Measurements from ENCODE around the gene MYO19.

The MYO19 gene

GRCh38 chr17:36553459-36553858 is 18.8 kb upstream of the MYO19 start:
- Histone ChIP-seq H4K20me1 (ENCODE audit: insufficient read depth, low read length) (peaks cover 30% of the 10 kb centered on the region), H3K4me1 (ENCODE audit: low read length) (peaks cover 10% of the 10 kb centered on the region), H3K9me3 (replicated peaks; ENCODE audit: insufficient read depth, low read length) (no peaks in the 10 kb centered on the region), H3K36me3 (replicated peaks; ENCODE audit: insufficient read depth, low read length) (peaks cover 14% of the 10 kb centered on the region), H2AFZ (ENCODE audit: low read length) (no peak overlapping the region), H3K4me3 (ENCODE audit: low read length) (no peak overlapping the region), H3K4me2 (ENCODE audit: low read depth, low read length) (no peak overlapping the region), H3K79me2 (ENCODE audit: low read length) (peaks cover 93% of the 10 kb centered on the region), H3K9me2 (replicated peaks; ENCODE audit: insufficient read depth, low read length) (no peaks in the 10 kb centered on the region), H3F3A (ENCODE audit: insufficient read depth, low read length) (peaks cover 2% of the 10 kb centered on the region), H3K9ac (ENCODE audit: low read length) (no peak overlapping the region), H3K27ac (ENCODE audit: low read length) (no peak overlapping the region), H3K27me3 (replicated peaks; ENCODE audit: insufficient read depth, low read length) (no peaks in the 10 kb centered on the region)
- DNase-seq: no peak
- TF ChIP-seq EZH2 (optimal IDR thresholded peaks at IDR 0.05; ENCODE audit: low read depth, low read length) (no peak), EZH2phosphoT487 (IDR thresholded peaks at IDR 0.05; ENCODE audit: low read length) (no peak)
- TF ChIP-seq, protein P1, sequence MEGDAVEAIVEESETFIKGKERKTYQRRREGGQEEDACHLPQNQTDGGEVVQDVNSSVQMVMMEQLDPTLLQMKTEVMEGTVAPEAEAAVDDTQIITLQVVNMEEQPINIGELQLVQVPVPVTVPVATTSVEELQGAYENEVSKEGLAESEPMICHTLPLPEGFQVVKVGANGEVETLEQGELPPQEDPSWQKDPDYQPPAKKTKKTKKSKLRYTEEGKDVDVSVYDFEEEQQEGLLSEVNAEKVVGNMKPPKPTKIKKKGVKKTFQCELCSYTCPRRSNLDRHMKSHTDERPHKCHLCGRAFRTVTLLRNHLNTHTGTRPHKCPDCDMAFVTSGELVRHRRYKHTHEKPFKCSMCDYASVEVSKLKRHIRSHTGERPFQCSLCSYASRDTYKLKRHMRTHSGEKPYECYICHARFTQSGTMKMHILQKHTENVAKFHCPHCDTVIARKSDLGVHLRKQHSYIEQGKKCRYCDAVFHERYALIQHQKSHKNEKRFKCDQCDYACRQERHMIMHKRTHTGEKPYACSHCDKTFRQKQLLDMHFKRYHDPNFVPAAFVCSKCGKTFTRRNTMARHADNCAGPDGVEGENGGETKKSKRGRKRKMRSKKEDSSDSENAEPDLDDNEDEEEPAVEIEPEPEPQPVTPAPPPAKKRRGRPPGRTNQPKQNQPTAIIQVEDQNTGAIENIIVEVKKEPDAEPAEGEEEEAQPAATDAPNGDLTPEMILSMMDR (IDR thresholded peaks at IDR 0.05; ENCODE audit: low read length): no peak

DNA sequence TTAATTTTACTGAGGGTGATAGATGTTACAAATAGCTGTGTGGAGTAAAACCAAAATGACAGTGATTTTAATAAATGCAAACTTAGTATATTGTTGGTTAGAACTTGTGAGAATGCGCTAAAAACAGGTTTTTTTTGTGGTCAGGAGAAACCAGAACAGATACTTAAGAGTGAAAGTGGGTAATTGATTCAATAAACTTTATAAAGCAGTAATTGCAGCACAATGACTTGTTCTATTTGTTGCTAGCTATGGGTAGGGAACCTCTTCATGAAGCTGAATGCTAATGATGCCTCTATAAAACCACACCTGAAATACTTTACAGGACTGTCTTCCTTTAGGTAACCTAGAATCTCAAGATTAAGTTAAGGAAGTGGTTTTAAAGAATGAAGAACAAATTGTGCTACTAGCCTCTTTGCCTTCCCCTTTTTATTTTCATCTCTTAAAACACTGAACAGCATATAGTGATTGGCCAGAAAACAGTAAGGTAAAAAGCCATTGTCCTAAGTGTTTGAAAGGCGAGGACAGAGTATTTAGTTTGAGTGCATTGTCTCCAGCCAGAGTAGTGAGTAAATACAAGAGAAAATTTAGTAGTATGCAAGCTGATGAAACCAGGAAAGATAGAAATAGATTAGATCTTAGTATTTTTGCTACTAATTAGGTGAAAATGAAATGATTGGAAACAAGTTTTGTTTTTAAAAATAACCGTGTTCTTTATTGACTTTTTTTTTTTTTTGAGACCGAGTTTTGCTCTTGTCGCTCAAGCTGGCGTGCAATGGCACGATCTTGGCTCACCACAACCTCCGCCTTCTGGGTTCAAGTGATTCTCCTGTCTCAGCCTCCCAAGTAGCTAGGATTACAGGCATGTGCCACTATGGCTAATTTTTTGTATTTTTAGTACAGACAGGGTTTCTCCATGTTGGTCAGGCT is 16.1 kb upstream of the MYO19 start:
- Histone ChIP-seq H3K27me3 (replicated peaks; ENCODE audit: insufficient read depth, low read length) (no peaks in the 10 kb centered on the region), H4K20me1 (ENCODE audit: insufficient read depth, low read length) (peaks cover 37% of the 10 kb centered on the region)

DNA sequence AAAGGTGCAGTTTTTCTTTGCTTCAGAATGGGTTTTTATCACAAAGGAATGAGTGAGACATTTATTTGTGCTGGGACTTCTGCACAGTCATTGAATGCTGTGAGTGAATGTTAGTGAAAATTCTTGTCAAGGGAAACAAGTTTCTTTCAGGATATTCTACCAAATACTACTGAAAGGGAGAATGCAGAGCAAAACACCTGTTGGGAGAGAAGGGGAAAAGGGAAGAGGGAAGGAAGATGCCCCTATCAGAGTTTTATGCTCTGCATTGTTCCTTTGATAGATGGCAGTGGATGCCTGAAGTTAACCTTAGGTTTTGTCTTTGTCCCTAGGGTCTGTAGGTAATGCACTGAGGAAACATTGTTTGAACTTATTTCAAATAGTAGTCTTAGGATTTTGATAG is 13.1 kb upstream of the MYO19 start:
- no peak overlapping the region for H3K4me3 ChIP-seq (ENCODE audit: low read length)
- H3K9ac ChIP-seq (ENCODE audit: low read length): no peak overlapping the region
- H3K9me3 ChIP-seq (replicated peaks; ENCODE audit: insufficient read depth, low read length): no peaks in the 10 kb centered on the region

More for the DNA sequence above, 16.1 kb upstream of the MYO19 start:
- Histone ChIP-seq H3K9ac (ENCODE audit: low read length) (no peak overlapping the region), H3F3A (ENCODE audit: insufficient read depth, low read length) (peaks cover 12% of the 10 kb centered on the region), H3K36me3 (replicated peaks; ENCODE audit: insufficient read depth, low read length) (peaks cover 5% of the 10 kb centered on the region; the same call in 1 of the 2 replicates), H3K79me2 (ENCODE audit: low read length) (peaks cover 99% of the 10 kb centered on the region), H2AFZ (ENCODE audit: low read length) (no peak overlapping the region), H3K4me1 (ENCODE audit: low read length) (peaks cover 24% of the 10 kb centered on the region), H3K9me2 (replicated peaks; ENCODE audit: insufficient read depth, low read length) (no peaks in the 10 kb centered on the region), H3K4me3 (ENCODE audit: low read length) (no peak overlapping the region), H3K4me2 (ENCODE audit: low read depth, low read length) (no peak overlapping the region), H3K27ac (ENCODE audit: low read length) (no peak overlapping the region), H3K9me3 (replicated peaks; ENCODE audit: insufficient read depth, low read length) (no peaks in the 10 kb centered on the region)
- TF ChIP-seq EZH2phosphoT487 (IDR thresholded peaks at IDR 0.05; ENCODE audit: low read length) (no peak), EZH2 (optimal IDR thresholded peaks at IDR 0.05; ENCODE audit: low read depth, low read length) (no peak)
- TF ChIP-seq, protein P1 (IDR thresholded peaks at IDR 0.05; ENCODE audit: low read length): no peak
- peak; percentile 31 for DNase-seq

More for the DNA sequence above, 13.1 kb upstream of the MYO19 start:
- H3K79me2 ChIP-seq (ENCODE audit: low read length): peaks cover 89% of the 10 kb centered on the region
- H3K27me3 ChIP-seq (replicated peaks; ENCODE audit: insufficient read depth, low read length): no peaks in the 10 kb centered on the region
- TF ChIP-seq, protein P1 (IDR thresholded peaks at IDR 0.05; ENCODE audit: low read length): no peak
- TF ChIP-seq EZH2phosphoT487 (IDR thresholded peaks at IDR 0.05; ENCODE audit: low read length): no peak
- TF ChIP-seq EZH2 (optimal IDR thresholded peaks at IDR 0.05; ENCODE audit: low read depth, low read length): no peak
- H4K20me1 ChIP-seq (ENCODE audit: insufficient read depth, low read length): peaks cover 28% of the 10 kb centered on the region
- 0 out of 2 replicates have a peak overlapping the region, but pooled peaks have one; percentile 90 for H3K4me2 ChIP-seq (ENCODE audit: low read depth, low read length)
- H3K36me3 ChIP-seq (replicated peaks; ENCODE audit: insufficient read depth, low read length): peaks cover 5% of the 10 kb centered on the region; the same call in 1 of the 2 replicates
- H2AFZ ChIP-seq (ENCODE audit: low read length): no peak overlapping the region
- DNase-seq: no peak
- H3K4me1 ChIP-seq (ENCODE audit: low read length): peaks cover 24% of the 10 kb centered on the region
- H3K9me2 ChIP-seq (replicated peaks; ENCODE audit: insufficient read depth, low read length): no peaks in the 10 kb centered on the region
- peaks cover 26% of the 10 kb centered on the region for H3F3A ChIP-seq (ENCODE audit: insufficient read depth, low read length)
- H3K27ac ChIP-seq (ENCODE audit: low read length): no peak overlapping the region
